ENCODE results near the gene NAALADL1.

The NAALADL1 gene

GRCh38 chr11:65021509-65021908, 36.8 kb downstream of the NAALADL1 start:
- Histone ChIP-seq H3K9me3 (ENCODE audit: insufficient read depth, low read length) (no peaks in the 10 kb centered on the region), H3K4me2 (ENCODE audit: low read length) (no peak overlapping the region), H3K27me3 (ENCODE audit: low read depth, low read length) (no peaks in the 10 kb centered on the region), H3K79me2 (ENCODE audit: low read length) (peaks cover 9% of the 10 kb centered on the region), H4K20me1 (ENCODE audit: insufficient read depth, low read length) (no peaks in the 10 kb centered on the region), H3K4me3 (ENCODE audit: low read length) (no peak overlapping the region), H3K9ac (ENCODE audit: low read length) (no peak overlapping the region), H2AFZ (ENCODE audit: low read depth, low read length) (no peak overlapping the region), H3K27ac (ENCODE audit: low read length) (no peak overlapping the region), H3K36me3 (replicated peaks; ENCODE audit: low read depth, low read length) (peaks cover 36% of the 10 kb centered on the region), H3K4me1 (ENCODE audit: low read length) (no peaks in the 10 kb centered on the region)
- TF ChIP-seq CTCF (IDR thresholded peaks at IDR 0.05; ENCODE audit: low read depth, low read length) (no peak), EZH2phosphoT487 (IDR thresholded peaks at IDR 0.05; ENCODE audit: low read depth) (no peak)

DNA sequence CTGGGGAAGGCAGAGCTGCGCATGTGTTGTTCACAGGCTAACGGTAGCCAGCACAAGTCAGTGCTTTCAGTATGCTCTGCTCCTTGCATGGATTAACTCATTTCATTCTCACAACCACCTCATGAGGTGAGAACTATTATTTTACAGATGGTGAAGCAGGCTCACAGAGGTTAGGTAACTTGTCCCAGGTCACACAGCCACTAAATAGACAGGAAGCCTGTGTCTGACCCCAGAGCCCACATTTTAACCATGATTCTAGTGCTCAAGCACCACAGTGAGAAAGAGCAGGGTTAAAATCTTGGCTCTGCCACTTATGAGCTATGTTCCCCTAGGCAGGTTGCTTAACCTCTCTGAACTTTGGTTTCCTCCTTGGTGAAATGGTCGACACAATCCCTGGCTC, 37.4 kb downstream of the NAALADL1 start:
- no peak for TF ChIP-seq EZH2phosphoT487 (IDR thresholded peaks at IDR 0.05; ENCODE audit: low read depth)
- no peak for TF ChIP-seq CTCF (IDR thresholded peaks at IDR 0.05; ENCODE audit: low read depth, low read length)
- no peaks in the 10 kb centered on the region for H4K20me1 ChIP-seq (ENCODE audit: insufficient read depth, low read length)
- no peak overlapping the region for H3K4me2 ChIP-seq (ENCODE audit: low read length)
- H3K4me3 ChIP-seq (ENCODE audit: low read length) = no peak overlapping the region
- no peak overlapping the region for H3K9ac ChIP-seq (ENCODE audit: low read length)
- peaks cover 14% of the 10 kb centered on the region for H3K79me2 ChIP-seq (ENCODE audit: low read length)
- H3K4me1 ChIP-seq (ENCODE audit: low read length) = no peaks in the 10 kb centered on the region
- H3K27ac ChIP-seq (ENCODE audit: low read length) = no peak overlapping the region
- H2AFZ ChIP-seq (ENCODE audit: low read depth, low read length) = no peak overlapping the region
- no peaks in the 10 kb centered on the region for H3K9me3 ChIP-seq (ENCODE audit: insufficient read depth, low read length)
- H3K36me3 ChIP-seq (replicated peaks; ENCODE audit: low read depth, low read length) = peaks cover 40% of the 10 kb centered on the region
- H3K27me3 ChIP-seq (ENCODE audit: low read depth, low read length) = no peaks in the 10 kb centered on the region

GRCh38 chr11:65019824-65020223, 38.5 kb downstream of the NAALADL1 start:
- H4K20me1 ChIP-seq (ENCODE audit: insufficient read depth, low read length) = no peaks in the 10 kb centered on the region

DNA sequence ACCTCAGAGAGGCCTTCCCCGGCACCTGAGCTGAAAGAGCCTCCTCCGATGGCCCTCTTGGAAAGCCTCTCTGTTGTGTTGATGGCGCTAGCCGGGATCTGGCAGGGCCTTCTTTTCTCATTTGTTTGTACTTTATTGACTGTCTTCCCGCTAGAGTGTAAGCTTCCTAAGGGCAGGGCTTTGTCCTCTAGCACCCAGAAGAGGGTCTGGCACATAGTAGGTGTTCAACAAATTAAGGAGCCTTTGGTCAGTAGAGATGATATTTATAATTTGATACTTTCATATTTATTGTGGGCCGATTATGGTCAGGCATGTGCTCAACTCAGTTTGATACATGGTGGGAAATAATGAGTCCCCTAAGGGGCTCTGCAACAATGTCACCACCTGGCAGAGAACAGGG, 40.4 kb downstream of the NAALADL1 start:
- Histone ChIP-seq H3K79me2 (ENCODE audit: low read length) (peaks cover 30% of the 10 kb centered on the region), H3K4me2 (ENCODE audit: low read length) (no peak overlapping the region), H4K20me1 (ENCODE audit: insufficient read depth, low read length) (no peaks in the 10 kb centered on the region), H3K4me1 (ENCODE audit: low read length) (peaks cover 11% of the 10 kb centered on the region), H3K9me3 (ENCODE audit: insufficient read depth, low read length) (no peaks in the 10 kb centered on the region), H3K27me3 (ENCODE audit: low read depth, low read length) (no peaks in the 10 kb centered on the region), H3K9ac (ENCODE audit: low read length) (no peak overlapping the region), H3K27ac (ENCODE audit: low read length) (no peak overlapping the region), H3K36me3 (replicated peaks; ENCODE audit: low read depth, low read length) (peaks cover 40% of the 10 kb centered on the region), H2AFZ (ENCODE audit: low read depth, low read length) (no peak overlapping the region), H3K4me3 (ENCODE audit: low read length) (no peak overlapping the region)
- no peak for TF ChIP-seq EZH2phosphoT487 (IDR thresholded peaks at IDR 0.05; ENCODE audit: low read depth)
- no peak for TF ChIP-seq CTCF (IDR thresholded peaks at IDR 0.05; ENCODE audit: low read depth, low read length)

More at GRCh38 chr11:65019824-65020223, 38.5 kb downstream of the NAALADL1 start:
- Histone ChIP-seq H3K36me3 (replicated peaks; ENCODE audit: low read depth, low read length) (peaks cover 40% of the 10 kb centered on the region), H3K9ac (ENCODE audit: low read length) (no peak overlapping the region), H3K27me3 (ENCODE audit: low read depth, low read length) (no peaks in the 10 kb centered on the region), H3K4me2 (ENCODE audit: low read length) (no peak overlapping the region), H3K79me2 (ENCODE audit: low read length) (peaks cover 26% of the 10 kb centered on the region), H3K9me3 (ENCODE audit: insufficient read depth, low read length) (no peaks in the 10 kb centered on the region), H3K4me3 (ENCODE audit: low read length) (no peak overlapping the region), H2AFZ (ENCODE audit: low read depth, low read length) (no peak overlapping the region), H3K4me1 (ENCODE audit: low read length) (peaks cover 5% of the 10 kb centered on the region; the same call in 1 of the 2 replicates), H3K27ac (ENCODE audit: low read length) (no peak overlapping the region)
- TF ChIP-seq CTCF (IDR thresholded peaks at IDR 0.05; ENCODE audit: low read depth, low read length) (no peak), EZH2phosphoT487 (IDR thresholded peaks at IDR 0.05; ENCODE audit: low read depth) (no peak)

Data from OCI-LY3 (cell line).